GM12873 (cell line): ENCODE results near the gene GNG12.
A peak's percentile ranks its signal among the peaks of the same experiment; 100 is the strongest.

Experiments
- TF ChIP-seq, protein P1 (sequence below): IDR thresholded peaks from 2 replicates; pipeline ENCODE4 v1.5.1; 2012; ENCODE audit warnings: low read depth, mild to moderate bottlenecking, moderate library complexity, low read length, control low read depth; ENCODE audit not compliant: insufficient read depth; ENCODE audit errors: missing control alignments

Gene GNG12

GRCh38 chr1:67701876-67702275 lies 131.4 kb downstream of the GNG12 start:
- TF ChIP-seq, protein P1, sequence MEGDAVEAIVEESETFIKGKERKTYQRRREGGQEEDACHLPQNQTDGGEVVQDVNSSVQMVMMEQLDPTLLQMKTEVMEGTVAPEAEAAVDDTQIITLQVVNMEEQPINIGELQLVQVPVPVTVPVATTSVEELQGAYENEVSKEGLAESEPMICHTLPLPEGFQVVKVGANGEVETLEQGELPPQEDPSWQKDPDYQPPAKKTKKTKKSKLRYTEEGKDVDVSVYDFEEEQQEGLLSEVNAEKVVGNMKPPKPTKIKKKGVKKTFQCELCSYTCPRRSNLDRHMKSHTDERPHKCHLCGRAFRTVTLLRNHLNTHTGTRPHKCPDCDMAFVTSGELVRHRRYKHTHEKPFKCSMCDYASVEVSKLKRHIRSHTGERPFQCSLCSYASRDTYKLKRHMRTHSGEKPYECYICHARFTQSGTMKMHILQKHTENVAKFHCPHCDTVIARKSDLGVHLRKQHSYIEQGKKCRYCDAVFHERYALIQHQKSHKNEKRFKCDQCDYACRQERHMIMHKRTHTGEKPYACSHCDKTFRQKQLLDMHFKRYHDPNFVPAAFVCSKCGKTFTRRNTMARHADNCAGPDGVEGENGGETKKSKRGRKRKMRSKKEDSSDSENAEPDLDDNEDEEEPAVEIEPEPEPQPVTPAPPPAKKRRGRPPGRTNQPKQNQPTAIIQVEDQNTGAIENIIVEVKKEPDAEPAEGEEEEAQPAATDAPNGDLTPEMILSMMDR = no peak

- TF ChIP-seq, protein P1 = peak; percentile 38
Observed at GRCh38 chr1:67700692-67701410, 132.4 kb downstream of the GNG12 start.

DNA sequence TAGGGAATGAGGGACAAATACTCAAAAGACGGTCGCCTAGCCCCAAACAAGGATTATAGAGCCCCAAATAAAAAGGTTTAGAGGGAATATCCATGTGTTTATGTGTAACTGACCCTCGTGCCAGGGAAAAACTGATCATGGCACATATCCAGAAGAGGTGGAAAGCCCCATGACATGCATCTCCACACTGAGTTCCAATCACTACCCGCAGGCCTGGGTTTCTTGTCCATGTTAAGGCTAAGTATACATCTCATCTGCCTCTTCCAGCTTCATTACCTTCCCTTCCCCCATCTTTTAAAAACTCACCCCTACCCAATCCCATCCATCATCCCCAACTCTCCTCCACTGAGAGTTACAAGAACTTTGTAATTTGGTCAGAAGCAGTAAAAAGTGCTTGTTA lies 133.0 kb downstream of the GNG12 start:
- TF ChIP-seq, protein P1 = no peak

DNA sequence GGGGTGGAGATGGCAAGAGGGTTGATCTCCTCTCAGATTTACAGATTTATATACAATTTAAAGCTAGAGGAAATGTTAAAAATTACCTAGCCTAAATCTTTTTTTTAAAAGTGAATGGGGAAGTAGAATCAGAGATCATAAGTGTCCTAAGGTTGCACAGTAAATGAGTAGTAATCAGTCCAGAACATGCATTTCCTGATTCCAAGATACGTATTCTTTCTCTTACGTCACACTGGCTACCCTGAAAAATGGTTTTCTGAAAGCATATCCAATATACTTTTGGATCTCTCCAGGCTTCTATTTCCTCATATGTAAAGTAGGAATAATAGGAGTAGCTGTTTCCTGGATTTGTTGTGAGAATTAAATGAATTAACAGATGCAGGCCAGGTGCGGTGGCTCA lies 136.6 kb downstream of the GNG12 start:
- TF ChIP-seq, protein P1 = no peak

GRCh38 chr1:67695963-67696362 lies 137.3 kb downstream of the GNG12 start:
- TF ChIP-seq, protein P1 = no peak

DNA sequence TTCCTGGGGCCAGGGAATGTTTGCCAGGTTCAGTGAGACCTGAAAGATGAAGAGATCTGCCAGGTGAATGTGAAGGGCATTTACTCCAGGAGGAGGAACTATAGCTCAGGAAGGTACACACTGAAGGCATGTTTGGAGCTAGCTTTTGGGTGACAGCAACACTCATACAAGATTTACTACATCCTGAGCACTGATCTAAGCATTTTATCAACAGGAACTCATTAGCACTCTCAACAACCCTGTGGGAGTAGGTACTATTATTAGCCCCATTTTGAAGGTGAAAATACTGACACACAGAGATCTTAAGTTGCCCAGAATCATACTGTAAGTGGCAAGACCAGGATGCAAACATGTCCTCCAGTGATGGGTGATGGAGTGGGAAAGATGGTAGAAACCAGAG lies 141.6 kb downstream of the GNG12 start:
- TF ChIP-seq, protein P1 = no peak

- TF ChIP-seq, protein P1 = no peak
Observed at GRCh38 chr1:67690411-67690810, 142.9 kb downstream of the GNG12 start.

GRCh38 chr1:67690018-67690363 lies 143.3 kb downstream of the GNG12 start:
- TF ChIP-seq, protein P1 = no peak
